GM06990 (cell line): ENCODE data around the gene AZU1.

Experiments used
- DNase-seq: peaks from one replicate; pipeline ENCODE4 v3.0.0-alpha.2; 2011; ENCODE audit not compliant: insufficient read length; ENCODE audit errors: extremely low read depth
- H3K27me3 ChIP-seq: replicated peaks from 2 replicates; pipeline ENCODE4 v1.6.0; 2011; ENCODE audit warnings: low read length; ENCODE audit not compliant: control insufficient read depth, insufficient read depth
- H3K36me3 ChIP-seq: 2 replicates; pipeline ENCODE4 v1.5.1; 2011; ENCODE audit warnings: low read length; ENCODE audit not compliant: control insufficient read depth, insufficient read depth
- H3K4me3 ChIP-seq: replicated peaks from 2 replicates; pipeline ENCODE4 v1.5.1; 2011; ENCODE audit warnings: low read depth, mild to moderate bottlenecking, control low read depth, low read length
- CTCF ChIP-seq: IDR thresholded peaks from 2 replicates; pipeline ENCODE4 v1.5.1; 2011; ENCODE audit warnings: low read length, control low read depth, mild to moderate bottlenecking, inconsistent platforms; ENCODE audit not compliant: insufficient read depth, poor library complexity, severe bottlenecking

The AZU1 gene

DNA sequence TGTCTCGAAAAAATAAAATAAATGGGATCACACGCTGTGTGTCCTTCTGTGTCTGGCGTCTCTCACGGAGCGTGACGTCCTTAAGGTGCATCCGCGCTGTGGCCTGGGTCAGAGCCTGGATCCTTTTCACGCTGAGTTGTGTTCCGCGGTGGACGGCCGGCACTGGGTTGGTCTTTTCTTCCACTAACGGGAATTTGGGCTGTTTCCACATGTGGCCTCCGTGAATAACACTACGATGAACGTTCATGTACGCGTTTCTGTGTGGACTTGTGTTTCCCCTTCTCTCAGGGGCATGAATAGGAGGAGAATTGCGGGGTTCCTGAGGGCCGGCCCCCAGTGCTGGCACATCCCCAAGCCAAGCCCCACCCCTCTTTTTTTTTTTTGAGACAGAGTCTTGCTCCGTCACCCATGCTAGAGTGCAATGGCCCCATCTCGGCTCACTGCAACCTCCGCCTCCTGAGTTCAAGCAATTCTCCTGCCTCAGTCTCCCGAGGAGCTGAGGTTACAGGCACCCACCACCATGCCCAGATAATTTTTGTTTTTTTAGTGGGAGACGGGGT lies 36.5 kb upstream of the AZU1 start:
- no peak for DNase-seq
- TF ChIP-seq CTCF = no peak
- no peak overlapping the region for H3K4me3 ChIP-seq

DNA sequence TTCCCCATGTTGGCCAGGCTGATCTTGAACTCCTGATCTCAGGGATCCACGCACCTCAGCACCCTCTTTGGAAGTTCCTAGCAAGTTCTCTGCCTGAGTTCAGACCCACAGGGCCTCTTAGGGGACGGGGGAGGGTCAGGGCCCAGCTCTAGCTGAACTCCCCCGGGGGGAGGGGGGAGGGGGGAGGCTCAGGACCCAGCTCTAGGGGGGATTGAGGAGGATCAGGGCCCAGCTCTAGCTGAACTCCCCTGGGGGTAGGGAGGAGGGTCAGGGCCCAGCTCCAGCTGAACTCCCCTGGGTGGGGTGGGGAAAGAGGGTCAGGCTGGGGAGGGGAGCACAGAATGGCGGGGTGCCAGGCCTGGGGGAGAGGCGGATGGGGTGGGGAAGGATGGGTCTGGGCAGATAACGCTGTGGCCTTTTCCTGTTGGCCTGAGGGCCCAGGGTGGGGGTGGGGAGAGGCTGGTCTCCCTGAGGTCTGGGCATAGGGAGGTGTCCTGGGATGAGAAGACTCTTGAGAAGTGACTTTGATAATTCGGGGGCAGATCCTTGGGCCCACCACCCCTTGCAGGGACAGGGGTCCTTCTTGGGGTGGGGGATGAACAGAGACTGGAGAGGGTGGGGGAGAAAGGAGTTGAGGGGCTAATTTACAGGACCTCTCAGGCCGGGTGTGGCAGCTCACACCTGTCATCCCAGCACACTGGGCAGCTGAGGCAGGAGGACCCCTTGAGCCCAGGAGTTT lies 35.9 kb upstream of the AZU1 start:
- Histone ChIP-seq H3K36me3 (no peaks in the 10 kb centered on the region), H3K27me3 (no peaks in the 10 kb centered on the region), H3K4me3 (no peak overlapping the region)
- TF ChIP-seq CTCF = no peak
- no peak for DNase-seq

More for the DNA sequence above, 36.5 kb upstream of the AZU1 start:
- Histone ChIP-seq H3K27me3 (no peaks in the 10 kb centered on the region), H3K36me3 (no peaks in the 10 kb centered on the region)

DNA sequence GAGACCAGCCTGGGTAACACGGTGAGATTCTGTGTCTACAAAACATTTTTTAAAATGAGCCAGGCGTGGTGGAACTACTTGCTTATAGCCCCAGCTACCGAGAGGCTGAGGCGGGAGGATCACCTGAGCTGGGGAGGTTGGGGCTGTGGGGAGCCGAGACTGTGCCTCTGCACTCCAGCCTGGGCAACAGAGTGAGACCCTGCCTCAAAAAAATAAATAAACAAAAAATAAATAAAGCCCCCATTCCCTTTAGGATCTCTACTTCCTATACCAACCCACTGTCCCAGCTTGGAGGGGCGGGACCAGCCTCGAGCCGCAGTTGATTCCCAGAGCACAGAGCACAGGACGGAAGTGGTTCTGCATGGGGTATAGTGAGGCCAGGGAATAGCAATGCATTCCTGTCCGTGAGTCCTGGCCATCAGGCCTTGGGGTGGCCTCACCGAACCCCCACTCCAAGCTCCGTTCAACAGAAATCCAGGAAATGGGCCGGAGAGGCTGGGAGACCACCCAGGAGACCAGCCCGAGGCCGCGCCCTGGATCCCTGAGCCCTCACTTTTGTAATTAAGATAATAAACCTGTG lies 35.2 kb upstream of the AZU1 start:
- no peak for DNase-seq
- no peak for TF ChIP-seq CTCF

DNA sequence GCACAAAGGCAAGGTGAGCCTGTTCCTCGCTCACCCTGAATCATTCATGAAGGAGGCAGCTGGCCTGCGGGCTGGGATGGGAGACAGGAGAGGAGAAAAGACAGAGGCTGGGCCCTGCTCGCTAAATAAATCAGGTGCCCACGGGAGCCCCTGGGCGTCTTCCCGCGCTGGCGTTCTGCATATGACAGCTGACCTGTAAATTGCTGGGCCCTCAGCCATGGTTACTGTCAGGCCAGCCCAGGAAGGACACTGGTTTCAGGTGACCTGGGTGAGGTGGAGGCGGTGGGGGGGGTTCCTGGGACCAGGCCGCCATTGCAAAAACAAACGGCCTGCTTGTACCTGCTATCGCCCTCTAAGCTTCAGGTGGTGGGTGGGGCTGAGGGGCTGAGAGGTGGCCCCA lies 33.8 kb upstream of the AZU1 start:
- no peak for DNase-seq
- TF ChIP-seq CTCF = no peak
- H3K27me3 ChIP-seq = no peaks in the 10 kb centered on the region
- H3K36me3 ChIP-seq = peaks cover 2% of the 10 kb centered on the region; the same call in 1 of the 2 replicates
- H3K4me3 ChIP-seq = no peak overlapping the region

More for the DNA sequence above, 35.2 kb upstream of the AZU1 start:
- Histone ChIP-seq H3K27me3 (no peaks in the 10 kb centered on the region), H3K4me3 (no peak overlapping the region), H3K36me3 (no peaks in the 10 kb centered on the region)

DNA sequence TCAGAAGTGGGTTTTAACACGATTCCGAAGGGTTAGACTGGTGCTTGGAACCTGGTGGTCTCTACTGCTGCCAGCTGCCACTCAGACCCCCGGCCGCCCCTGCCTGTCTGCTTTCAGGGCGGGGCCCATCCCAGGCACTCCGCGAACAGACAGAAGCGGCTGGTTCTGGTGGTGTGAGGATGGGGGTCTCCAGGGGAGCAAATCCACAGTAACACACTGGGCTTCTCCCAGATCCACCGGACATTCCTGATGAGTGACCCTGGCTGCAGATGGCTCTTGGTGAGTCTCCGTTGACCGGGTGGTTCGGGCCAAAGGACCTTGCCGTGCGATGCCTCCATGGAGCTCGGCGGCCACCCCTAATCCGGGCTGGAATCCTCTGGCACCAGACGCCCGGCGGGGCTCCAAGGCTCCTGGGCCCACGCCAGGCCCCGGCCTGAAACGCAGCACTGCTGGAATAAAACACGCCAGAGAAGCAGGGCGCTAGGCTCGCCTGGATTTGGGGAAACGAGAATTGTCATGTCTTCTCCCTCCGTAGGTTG lies 32.5 kb upstream of the AZU1 start:
- H3K36me3 ChIP-seq = peaks cover 8% of the 10 kb centered on the region
- no peak for TF ChIP-seq CTCF
- no peaks in the 10 kb centered on the region for H3K27me3 ChIP-seq
- no peak overlapping the region for H3K4me3 ChIP-seq
- no peak for DNase-seq
